HG02642 (cell line): ENCODE measurements around the gene TENM4.
"Not testable (repeated sequence)": the region's sequence is repeated elsewhere in the genome, so short reads cannot be mapped to it uniquely, and the experiment has no call there.

Experiments
- ATAC-seq: cut with Tn5 transposase; IDR thresholded peaks from one replicate; pipeline ENCODE4 v1.9.1; 2021; ENCODE audit warnings: mild to moderate bottlenecking; ENCODE audit not compliant: unreplicated experiment, poor library complexity

The TENM4 gene

GRCh38 chr11:78612721-78613377, 828.0 kb downstream of the TENM4 start:
- ATAC-seq: no peak

- ATAC-seq: not testable (repeated sequence)
These were observed 831.5 kb downstream of the TENM4 start for GRCh38 chr11:78609321-78609720.

- ATAC-seq: no peak
These were observed 833.1 kb downstream of the TENM4 start for GRCh38 chr11:78607696-78608095.

DNA sequence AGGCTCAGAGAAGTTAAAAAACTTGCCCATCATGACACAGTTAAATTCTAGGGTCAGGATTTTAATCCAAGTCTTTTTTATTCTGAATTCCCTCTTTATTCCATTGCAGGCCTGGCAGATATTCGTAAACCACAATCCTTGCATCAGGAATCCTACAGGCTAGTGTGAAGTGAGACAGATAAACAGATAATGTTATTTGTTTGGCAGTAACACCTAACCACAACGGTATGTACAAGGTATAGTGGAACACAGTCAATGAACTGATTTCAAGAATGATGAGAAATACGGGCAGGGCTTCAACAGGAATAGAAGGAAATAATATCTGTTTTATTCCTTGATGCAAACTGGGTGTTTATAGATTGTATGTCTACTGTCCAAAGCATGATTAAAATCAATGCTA, 834.2 kb downstream of the TENM4 start:
- no peak for ATAC-seq

DNA sequence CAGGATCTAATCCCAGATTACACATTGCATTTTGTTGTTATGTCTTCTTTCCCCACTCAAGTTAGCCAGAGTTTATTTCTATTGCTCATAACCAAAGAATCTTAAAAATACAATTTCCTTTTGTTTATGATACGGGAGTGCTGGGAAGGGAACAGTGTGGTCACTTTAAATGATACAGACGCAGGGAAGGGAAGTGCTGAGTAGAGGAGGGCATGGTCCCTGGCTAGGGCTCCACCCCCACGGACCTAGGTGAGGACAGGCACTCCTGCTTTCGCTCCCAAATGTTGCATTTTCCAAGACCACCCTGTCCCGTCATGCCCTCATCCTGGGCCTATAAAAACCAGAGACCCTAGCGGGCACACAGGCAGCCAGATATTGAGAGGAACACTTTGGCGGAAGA, 835.5 kb downstream of the TENM4 start:
- no peak for ATAC-seq

DNA sequence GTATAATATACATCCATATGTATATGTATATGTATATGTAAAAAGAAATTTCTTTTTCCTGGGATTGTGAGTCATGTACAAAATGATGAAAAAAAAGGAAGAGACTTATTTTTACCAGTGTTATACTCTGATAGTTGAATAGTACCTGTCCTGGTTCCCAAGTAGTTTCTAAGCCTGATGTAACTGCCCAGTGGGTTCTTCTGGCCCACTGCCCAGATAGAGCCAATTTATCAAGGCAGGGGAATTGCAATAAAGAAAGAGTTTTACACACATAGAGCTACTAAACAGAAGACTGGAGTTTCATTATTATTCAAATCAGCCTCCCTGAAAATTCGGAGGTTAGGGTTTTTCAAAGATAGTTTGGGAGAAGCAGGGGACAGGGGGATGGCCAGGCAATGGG, 837.0 kb downstream of the TENM4 start:
- no peak for ATAC-seq
